ENCODE measurements around the gene TSHZ2. TPM values are rescaled to one million over a fixed set of nuclear protein-coding genes. Genes with fewer than 3 reads are reported as not detected.

Gene TSHZ2
- total and polyA plus RNA-seq, 2 donors (not counting 3 experiments of a cell fraction or from before 2014, with no cell fraction given), result not detected

GRCh38 chr20:53252002-53252401 lies 279.8 kb downstream of the TSHZ2 start:
- DNase-seq (ENCODE audit: low read depth, low spot score) (no peak), FAIRE-seq (no peak)
- ChIA-PET POLR2A (no interaction called here), CTCF (no interaction called here)
- H3K4me3 ChIP-seq (replicated peaks in 1 of 3; ENCODE audit: insufficient read depth in 1 of 3, low read depth in 1 of 3, low read length in 3 of 3), result no peak overlapping the region
- H3K4me1 ChIP-seq (ENCODE audit: control insufficient read depth, extremely low read depth, insufficient read depth, low read length), result no peaks in the 10 kb centered on the region
- no peaks in the 10 kb centered on the region for H3K79me2 ChIP-seq (ENCODE audit: control insufficient read depth, insufficient read depth, low read length)
- H3K9me3 ChIP-seq (replicated peaks; ENCODE audit: control insufficient read depth, insufficient read depth, low read length), result no peaks in the 10 kb centered on the region
- no peak overlapping the region for H3K27ac ChIP-seq (ENCODE audit: insufficient read depth, low read depth, low read length)
- H3K4me2 ChIP-seq (ENCODE audit: insufficient read depth, low read length), result no peak overlapping the region
- H4K20me1 ChIP-seq (replicated peaks; ENCODE audit: control insufficient read depth, extremely low read depth, insufficient read depth, low read length), result no peaks in the 10 kb centered on the region
- H3K36me3 ChIP-seq (ENCODE audit: control insufficient read depth in 2 of 2, extremely low read depth in 1 of 2, insufficient read depth in 2 of 2, low read length in 2 of 2), result no peaks in the 10 kb centered on the region
- no TSS peak for BruUV-seq (replicated peaks)
- no peaks in the 10 kb centered on the region for H3K27me3 ChIP-seq (ENCODE audit: control insufficient read depth in 2 of 2, insufficient read depth in 2 of 2, low read length in 2 of 2)
- dilution Hi-C loops (cut with MboI; ENCODE audit: extremely low pct_ligation_motif_present, low sequenced_read_pairs) (no loop called here), intact Hi-C loops (cut with micrococcal nuclease) (no loop called here)
- TF ChIP-seq, protein P1, sequence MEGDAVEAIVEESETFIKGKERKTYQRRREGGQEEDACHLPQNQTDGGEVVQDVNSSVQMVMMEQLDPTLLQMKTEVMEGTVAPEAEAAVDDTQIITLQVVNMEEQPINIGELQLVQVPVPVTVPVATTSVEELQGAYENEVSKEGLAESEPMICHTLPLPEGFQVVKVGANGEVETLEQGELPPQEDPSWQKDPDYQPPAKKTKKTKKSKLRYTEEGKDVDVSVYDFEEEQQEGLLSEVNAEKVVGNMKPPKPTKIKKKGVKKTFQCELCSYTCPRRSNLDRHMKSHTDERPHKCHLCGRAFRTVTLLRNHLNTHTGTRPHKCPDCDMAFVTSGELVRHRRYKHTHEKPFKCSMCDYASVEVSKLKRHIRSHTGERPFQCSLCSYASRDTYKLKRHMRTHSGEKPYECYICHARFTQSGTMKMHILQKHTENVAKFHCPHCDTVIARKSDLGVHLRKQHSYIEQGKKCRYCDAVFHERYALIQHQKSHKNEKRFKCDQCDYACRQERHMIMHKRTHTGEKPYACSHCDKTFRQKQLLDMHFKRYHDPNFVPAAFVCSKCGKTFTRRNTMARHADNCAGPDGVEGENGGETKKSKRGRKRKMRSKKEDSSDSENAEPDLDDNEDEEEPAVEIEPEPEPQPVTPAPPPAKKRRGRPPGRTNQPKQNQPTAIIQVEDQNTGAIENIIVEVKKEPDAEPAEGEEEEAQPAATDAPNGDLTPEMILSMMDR (IDR thresholded peaks at IDR 0.05; ENCODE audit: extremely low read depth in 1 of 2, insufficient read depth in 1 of 2, low read depth in 1 of 2, low read length in 2 of 2), result no peak
- TF ChIP-seq GATA2 (IDR thresholded peaks at IDR 0.05; ENCODE audit: insufficient read depth, insufficient read length, low read depth, low read length), result no peak
- TF ChIP-seq JUN (IDR thresholded peaks at IDR 0.05; ENCODE audit: borderline replicate concordance, insufficient read depth, insufficient read length, low read depth), result no peak
- no peak for TF ChIP-seq POLR2A (IDR thresholded peaks at IDR 0.05; ENCODE audit: low read depth, low read length)
- TF ChIP-seq FOS (IDR thresholded peaks at IDR 0.05; ENCODE audit: borderline replicate concordance, insufficient read depth, low read length), result no peak
- TF ChIP-seq MYC (IDR thresholded peaks at IDR 0.05; ENCODE audit: low read depth, low read length), result no peak
- TF ChIP-seq POLR2AphosphoS5 (IDR thresholded peaks at IDR 0.05; ENCODE audit: insufficient read depth, low read depth, low read length), result no peak
- TF ChIP-seq MAX (IDR thresholded peaks at IDR 0.05; ENCODE audit: insufficient read depth, insufficient read length), result no peak
- no peak for TF ChIP-seq EZH2 (IDR thresholded peaks at IDR 0.05; ENCODE audit: borderline replicate concordance, low read depth, low read length, severe bottlenecking)
- H2AFZ ChIP-seq (ENCODE audit: low read depth, low read length), result no peak overlapping the region
- no peaks in the 10 kb centered on the region for H3K9me1 ChIP-seq (replicated peaks; ENCODE audit: control insufficient read depth, extremely low read depth, insufficient read depth, low read length)
- no peak overlapping the region for H3K9ac ChIP-seq (replicated peaks; ENCODE audit: extremely low read depth, insufficient read depth, low read length)
